ENCODE data around the gene SYNGR1.
"Not testable (repeated sequence)": the region's sequence is repeated elsewhere in the genome, so short reads cannot be mapped to it uniquely, and the experiment has no call there.

Gene SYNGR1

DNA sequence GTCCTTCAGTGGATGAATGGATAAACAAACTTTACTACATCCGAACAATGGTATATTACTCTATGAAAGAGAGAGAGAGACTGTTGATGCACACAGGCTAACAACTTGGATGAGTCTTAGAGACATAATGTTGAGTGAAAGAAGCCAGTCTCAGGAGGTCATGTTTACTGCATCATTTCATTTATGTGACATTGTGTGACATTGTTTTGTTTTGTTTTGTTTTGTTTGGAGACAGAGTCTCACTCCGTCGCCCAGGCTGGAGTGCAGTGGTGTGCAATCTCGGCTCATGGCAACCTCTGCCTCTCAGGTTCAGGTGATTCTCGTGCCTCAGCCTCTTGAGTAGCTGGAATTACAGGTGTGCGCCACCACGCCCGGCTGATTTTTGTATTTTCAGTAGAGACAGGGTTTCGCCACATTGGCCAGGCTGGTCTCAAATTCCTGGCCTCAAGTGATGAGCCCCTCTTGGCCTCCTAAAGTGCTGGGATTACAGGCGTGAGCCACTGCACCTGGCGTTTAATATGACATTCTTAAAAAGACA, 62.1 kb downstream of the SYNGR1 start:
- not testable (repeated sequence) for DNase-seq

DNA sequence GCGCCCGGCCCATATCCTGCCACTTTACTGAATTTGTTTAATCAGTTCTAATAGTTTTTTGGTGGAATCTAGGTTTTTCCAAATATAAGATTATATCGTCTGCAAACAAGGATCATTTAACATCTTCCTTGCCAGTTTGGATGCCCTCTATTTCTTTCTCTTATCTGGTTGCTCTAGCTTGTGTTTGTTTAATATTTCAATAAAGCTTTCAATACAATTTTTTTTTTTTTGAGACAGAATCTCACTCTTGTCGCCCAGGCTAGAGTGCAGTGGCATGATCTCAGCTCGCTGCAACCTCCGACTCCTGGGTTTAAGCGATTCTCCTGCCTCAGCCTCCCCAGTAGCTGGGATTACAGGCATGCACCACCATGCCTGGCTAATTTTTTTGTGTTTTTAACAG, 63.4 kb downstream of the SYNGR1 start:
- not testable (repeated sequence) for DNase-seq

DNA sequence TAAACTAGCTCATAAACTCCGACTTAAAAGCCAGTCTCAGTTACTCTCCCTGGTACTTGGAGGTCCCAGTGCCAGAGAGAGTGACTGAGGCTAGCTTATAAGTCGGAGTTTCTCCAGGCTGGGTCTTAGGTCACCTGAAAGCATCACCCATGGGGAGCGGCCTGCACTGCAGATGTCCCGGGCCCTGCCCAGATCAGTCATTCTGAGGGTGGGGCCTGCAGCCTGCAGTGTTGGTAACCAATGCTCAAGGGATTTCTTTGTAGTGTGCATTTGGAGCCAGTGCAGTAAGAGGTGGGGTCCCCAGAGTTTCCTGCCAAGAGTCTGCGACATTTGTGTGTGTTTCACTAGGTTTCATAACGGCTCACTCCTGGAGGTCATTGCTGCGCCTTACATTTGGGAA, 64.6 kb downstream of the SYNGR1 start:
- DNase-seq: no peak

DNA sequence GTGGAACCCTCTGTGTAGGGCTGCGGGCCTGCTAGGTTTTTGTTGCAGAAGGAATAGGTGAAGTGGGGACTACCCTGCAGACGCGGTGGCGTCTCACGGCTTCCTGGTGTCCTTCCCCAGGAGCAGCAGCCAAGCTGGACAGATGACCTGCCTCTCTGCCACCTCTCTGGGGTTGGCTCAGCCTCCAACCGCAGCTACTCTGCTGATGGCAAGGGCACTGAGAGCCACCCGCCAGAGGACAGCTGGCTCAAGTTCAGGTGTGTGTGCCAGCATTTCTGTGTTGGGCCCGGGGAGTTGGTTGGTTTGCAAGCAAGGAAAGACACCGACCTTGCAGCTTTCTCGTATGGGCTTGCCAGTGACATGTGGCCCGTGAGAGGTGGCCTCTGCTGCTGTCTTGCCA, 65.1 kb downstream of the SYNGR1 start:
- no peak for DNase-seq

DNA sequence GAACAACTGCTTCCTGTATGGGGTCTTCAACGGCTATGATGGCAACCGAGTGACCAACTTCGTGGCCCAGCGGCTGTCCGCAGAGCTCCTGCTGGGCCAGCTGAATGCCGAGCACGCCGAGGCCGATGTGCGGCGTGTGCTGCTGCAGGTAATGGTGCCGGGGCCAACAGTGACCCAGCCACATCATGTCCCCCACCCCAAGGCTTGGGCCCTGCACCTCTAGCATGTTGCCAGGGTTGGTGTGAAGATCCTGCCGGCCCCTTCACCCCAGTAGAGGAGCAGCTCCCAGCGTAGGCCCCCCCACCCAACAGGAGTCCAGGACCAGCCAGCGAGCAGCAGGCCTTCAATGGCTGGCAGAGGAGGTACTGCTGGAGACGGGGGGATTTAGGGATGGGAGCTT, 65.7 kb downstream of the SYNGR1 start:
- no peak for DNase-seq

DNA sequence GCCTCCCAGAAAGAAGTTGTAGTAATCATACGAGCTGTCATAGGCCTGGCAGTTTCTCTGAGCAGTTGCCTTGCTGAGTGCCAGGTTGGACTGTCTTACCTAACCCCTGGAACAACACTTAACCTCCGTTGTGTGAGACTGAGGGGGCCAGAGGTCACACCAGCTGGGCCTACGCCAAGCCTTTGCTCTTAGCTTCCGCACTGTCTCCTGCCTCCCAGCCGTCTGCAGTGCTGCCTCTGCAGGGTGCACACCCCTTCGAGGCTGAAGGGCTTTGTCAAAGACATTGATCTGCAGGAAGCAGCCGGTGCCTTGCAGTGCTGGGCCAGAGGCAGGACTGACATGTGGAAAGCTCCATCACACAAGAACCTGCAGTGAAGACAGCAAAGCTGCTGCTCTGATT, 66.5 kb downstream of the SYNGR1 start:
- DNase-seq: no peak

DNA sequence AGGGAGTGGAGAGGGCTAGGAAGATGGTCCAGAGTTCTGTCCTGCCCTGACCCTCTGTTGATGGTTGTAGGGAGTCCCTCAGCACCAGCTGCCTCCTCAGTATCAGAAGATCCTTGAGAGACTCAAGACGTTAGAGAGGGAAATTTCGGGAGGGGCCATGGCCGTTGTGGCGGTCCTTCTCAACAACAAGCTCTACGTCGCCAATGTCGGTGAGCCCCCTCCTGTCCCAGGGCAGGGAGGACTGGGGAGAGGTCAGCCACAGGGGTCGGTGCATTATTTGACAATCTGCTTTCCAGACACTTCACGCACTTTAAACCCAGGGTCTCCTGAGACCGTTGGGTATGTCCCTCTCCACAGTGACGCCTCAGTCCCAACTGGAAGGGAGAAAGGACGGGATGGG, 67.8 kb downstream of the SYNGR1 start:
- no peak for DNase-seq

DNA sequence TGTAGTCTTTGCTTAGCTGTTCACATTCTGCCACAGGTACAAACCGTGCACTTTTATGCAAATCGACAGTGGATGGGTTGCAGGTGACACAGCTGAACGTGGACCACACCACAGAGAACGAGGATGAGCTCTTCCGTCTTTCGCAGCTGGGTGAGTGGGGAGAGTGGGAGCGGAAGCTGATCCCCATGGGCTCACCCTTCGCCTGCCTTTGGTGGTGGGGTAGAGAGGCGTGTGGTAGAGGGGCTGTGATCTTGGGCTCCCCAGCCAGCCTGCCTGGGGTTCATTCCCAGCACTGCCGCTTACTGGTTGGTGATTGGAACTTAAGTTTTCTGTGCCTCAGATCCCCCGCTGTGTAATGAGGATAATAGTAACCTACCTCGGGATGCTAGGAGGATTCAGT, 68.9 kb downstream of the SYNGR1 start:
- DNase-seq: no peak

DNA sequence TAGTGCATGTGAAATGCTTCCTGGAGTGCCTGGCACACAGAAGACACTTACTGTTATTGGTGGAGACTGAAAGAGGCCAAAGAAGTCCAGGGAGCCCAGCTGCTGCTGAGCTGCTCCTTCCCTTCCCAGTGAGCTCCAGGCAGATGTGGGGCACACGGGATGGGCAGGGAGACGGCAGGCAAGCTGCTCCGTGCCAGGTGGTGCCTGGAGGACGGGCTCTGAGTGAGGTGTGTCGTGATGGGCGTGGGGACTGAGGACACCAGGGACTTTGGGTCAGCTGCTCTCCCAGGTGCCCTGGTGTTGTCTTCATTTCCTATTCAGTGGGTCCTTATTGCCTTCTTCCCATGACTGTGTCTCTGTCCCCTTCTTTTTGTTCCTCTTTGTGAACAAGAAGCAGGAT, 69.3 kb downstream of the SYNGR1 start:
- DNase-seq: no peak

DNA sequence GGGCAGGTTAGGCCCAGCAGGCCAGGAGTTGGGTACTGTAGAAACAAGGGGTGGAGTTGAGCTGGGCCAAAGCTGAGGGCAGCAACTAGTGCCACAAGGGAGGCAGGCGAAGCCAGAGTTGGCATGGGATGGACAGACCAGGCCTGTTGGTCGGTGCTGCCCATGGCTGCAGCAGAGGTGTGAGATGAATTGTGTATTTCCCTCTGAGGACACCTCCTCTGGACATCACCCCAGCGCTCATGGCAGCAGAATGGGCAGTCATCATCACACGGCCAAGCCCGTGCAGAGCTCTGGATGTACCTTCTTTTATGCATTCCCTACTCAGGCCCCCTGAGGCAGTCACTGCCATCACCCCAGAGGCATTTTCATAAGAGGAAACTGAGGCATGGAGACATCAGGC, 70.1 kb downstream of the SYNGR1 start:
- no peak for DNase-seq

DNA sequence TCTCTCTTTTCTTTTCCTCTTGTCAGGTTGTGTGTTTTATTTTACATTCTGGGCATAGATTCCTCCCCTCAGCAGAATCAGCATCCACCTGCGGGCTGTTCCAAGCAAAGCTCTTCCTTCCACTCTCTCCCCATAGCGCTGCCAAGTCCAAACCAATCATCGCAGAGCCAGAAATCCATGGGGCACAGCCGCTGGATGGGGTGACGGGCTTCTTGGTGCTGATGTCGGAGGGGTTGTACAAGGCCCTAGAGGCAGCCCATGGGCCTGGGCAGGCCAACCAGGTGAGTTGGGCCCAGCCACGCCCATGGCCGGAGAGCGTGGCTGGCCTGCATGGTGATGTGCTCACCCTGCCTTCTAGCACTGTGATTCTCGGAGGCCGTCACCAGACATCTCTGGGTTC, 71.9 kb downstream of the SYNGR1 start:
- no peak for DNase-seq

DNA sequence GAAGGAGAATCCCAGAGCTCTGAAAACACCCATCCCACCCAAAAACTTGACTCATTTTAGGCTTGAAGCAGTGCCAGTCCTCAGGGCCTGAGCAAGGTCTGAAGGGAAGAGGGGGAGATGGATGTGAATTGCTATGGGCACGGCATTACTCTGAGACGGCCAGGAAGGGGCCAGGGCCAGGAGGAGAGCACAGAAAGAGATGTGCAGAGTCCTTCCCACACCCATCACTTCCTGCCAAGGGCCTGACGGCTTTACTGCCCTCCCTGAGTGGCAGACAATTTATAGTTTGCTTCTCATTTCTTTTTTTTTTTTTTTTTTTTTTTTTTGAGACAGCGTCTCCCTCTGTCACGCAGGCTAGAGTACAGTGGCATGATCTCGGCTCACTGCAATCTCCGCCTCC, 72.3 kb downstream of the SYNGR1 start:
- DNase-seq: no peak

DNA sequence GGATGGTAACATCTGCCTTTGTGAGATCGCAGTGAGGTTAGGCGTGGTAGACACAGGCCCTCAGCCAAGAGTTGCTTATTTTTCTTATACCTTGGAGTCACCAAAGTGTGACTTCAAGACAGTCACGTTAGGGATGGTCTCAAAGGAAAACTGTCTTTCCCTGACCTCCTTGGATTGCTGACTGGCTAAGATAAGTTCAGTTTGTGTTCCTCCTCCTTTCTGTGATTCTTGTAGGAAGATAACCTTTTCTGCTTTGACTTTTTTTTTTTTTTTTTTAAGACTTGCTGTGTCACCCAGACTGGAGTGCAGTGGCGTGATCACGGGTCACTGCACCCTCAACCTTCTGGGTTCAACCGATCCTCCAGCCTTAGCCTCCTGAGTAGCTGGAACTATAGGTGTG, 72.9 kb downstream of the SYNGR1 start:
- no peak for DNase-seq

DNA sequence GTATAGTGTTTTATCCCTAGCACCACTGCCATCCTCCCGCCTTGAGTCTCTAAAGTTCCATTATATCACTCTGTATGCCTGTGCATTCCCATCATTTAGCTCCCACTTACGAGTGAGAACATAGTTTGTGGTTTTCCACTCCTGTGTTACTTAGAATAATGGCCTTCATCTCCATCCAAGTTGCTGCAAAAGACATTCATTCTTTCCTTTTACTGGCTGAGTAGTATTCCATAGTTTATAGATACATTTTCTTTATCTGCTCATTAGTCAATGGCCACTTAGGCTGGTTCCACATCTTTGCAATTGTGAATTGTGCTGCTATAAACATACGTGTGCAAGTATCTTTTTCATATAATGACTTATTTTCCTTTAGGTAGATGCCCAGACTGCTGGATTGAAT, 74.2 kb downstream of the SYNGR1 start:
- DNase-seq: no peak

DNA sequence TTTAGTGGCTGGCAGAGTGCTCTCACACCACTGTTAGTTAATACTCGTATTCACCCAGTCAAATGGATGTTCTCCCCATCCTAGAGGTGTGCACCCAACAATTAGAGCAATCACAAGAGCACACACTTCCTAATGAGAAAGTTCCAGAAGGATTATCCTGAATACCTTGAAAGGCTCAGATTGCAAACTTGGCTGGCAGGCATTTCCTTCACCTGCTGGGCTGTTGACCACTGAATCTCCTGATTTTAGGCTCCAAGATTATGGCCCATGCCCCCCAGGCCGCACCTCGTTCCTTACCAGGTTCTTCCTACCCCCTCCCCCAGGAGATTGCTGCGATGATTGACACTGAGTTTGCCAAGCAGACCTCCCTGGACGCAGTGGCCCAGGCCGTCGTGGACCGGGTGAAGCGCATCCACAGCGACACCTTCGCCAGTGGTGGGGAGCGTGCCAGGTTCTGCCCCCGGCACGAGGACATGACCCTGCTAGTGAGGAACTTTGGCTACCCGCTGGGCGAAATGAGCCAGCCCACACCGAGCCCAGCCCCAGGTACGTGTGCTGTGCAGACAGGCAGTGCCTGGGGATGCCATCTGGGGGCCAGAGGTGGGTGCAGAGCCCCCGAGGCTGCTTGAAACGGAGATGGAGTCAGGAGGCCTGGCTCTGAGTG, 76.7 kb downstream of the SYNGR1 start:
- no peak for DNase-seq

DNA sequence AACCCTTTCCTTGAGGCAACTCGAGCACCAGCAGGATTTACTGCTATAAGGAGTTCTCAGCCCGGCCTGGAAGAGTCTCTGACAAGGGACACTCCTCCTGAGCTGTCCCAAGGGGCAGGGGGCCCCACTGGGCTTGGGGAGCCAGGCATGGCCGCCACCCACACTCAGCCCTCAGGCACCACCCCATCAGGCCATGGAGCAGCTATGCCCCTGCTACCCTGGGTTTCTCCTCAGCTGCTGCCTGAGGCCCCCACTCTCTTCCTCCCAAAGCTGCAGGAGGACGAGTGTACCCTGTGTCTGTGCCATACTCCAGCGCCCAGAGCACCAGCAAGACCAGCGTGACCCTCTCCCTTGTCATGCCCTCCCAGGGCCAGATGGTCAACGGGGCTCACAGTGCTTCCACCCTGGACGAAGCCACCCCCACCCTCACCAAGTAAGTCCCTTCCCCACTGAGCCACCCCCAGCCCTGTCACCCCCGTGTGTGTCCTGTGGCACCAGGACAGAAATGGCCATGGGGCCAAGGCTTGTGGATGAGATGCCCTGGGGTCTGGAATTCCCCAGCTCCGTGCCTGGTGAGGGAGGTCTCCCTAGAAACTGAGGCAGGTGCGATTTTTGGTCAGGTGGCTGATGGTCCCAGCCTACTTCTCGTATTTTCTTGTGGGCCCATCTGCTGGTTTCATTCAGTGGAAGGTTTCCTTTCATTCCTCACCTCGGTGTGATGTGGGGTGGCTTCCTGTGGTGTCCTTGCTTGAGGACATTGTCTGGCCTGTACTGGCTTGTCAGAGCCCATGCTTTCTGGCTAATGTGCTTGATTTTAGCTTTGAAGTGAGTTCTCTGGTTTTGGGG, 78.2 kb downstream of the SYNGR1 start:
- no peak for DNase-seq

DNA sequence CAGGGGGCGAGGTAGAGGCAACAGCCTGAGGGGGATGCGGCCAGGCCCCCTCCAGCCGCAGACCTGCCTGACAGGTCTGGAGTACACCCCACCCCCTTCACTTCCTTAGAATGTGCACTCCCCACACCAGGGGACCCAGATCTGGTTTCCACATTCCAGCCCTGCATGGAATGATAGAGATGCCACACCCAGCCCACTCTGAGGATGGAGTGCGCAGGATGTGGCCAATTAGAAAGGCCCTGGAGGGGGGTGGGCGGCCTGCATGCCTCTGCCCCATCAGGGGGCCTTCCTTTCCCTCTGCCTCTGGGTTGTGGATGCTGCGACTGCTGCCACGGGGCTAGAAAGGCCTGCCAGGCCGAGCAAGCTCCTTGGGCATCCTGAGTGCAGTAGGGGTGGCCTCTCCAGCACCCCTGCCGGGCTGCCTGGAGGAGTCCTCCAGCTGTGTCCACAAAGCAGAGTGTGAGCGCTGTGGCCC, 78.8 kb downstream of the SYNGR1 start:
- no peak for DNase-seq

DNA sequence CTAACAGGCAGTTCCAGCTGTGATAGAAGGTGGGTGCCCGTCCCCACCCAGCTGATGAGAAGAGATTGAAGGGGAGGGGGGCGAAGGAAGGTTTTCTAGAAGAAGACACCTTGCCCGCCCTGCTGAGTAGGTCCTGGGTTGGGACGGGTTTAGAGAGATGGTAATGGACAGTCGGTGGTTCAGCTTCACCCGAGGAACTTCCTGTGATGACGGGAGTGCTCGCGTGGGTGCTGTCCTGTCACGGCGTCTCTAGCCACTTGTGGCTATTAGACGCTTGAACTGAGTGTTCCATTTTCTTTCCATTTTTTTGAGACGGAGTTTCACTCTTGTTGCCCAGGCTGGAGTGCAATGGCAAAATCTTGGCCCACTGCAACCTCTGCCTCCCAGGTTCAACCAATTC, 79.4 kb downstream of the SYNGR1 start:
- DNase-seq: no peak

DNA sequence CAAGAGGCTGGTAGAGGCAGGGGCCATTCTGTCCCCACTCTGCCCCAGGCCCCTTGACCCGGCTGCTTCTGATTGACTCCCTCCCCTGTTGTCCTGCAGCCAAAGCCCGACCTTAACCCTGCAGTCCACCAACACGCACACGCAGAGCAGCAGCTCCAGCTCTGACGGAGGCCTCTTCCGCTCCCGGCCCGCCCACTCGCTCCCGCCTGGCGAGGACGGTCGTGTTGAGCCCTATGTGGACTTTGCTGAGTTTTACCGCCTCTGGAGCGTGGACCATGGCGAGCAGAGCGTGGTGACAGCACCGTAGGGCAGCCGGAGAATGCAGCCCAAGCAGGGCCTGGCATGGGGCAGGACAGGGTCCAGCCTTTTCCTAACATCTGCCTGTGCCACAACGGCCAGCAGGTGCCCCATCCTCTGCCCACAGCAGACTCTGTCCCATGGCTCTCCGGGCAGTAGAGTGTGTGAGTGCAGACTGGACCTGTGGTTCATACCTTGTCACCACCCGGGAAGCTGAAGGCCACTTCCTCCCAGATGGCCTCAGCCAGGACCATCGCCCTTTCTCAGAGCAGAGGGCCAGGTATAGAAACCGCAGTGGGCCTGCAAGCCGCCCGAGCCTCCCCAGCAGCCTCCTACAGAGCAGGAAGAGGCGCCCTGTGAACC, 80.3 kb downstream of the SYNGR1 start:
- no peak for DNase-seq

DNA sequence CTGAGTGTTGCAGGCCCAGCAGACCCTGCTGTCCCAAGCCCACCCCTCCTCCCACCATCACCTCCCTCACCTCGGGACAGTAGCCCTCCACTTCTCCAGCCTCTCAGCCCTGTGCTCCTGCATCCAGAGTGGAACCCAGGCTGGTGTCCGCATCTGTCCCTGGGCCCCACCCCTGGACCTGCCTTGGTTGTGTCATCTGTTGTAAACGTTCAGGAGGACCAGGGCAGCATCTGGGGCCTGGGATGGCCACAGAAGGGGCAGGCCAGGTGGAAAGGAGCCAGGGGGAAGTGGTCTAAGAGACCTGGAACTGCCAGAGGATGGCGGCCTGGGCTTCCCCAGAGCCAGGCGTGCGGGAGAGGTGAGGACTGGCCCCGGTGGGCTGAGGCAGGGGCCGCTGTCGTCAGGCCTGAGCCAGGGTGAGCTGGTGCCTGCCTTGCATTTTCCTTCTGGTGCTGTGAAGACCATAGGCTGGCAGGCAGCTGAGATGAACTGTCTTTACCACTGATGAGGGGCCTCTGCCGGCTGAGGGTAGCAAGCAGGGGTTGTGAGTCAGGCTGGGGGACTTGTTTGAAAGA, 80.9 kb downstream of the SYNGR1 start:
- no peak for DNase-seq

DNA sequence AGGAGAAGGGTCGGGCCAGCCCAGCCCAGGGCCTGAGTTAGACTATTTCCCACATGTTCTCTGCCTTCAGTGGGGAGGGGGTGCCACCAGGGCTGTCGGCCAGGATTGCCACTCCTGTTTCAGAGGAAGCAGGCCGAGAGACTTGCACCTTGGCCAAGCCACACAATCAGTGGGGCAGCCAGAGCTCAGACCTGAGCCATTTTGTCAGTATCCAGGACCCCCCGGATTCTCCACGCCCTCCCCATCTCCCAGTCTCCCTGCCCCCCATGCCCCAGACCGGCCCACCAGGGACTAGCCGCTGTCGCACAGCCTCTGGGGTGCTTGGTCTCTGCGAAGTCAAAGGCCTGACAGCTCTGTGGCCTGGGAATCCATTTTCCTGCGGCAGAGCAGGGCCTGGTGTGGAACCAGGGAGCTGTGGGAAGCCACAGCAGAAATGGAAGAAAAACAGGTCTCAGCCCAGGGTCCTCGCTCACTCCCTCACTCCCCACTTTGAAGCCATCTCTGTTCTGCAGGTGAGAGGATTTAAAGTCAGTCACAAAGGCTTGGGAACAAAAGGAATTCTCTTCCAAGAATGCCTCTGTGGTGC, 81.5 kb downstream of the SYNGR1 start:
- no peak for DNase-seq

DNA sequence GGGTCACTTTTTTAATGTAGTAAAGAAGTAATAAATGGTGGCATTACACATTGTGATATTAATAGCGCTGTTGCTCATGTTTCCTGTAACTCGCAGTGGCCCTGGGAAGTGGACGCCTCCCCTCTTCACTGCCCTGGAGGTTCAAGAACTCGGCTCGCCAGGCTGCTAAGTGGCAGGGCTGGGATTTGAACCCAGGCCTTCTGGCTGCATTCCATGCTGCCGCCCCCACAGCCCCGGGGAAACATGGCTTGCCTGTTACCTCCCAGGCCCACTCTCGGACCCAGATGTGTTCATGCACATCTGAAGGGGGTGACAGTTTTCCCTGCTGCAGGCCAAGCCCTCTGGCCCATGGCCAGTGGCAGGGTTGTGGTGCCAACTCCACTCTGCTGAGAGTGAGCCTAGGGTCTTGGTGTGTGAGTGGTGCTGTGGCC, 82.0 kb downstream of the SYNGR1 start:
- DNase-seq: no peak

DNA sequence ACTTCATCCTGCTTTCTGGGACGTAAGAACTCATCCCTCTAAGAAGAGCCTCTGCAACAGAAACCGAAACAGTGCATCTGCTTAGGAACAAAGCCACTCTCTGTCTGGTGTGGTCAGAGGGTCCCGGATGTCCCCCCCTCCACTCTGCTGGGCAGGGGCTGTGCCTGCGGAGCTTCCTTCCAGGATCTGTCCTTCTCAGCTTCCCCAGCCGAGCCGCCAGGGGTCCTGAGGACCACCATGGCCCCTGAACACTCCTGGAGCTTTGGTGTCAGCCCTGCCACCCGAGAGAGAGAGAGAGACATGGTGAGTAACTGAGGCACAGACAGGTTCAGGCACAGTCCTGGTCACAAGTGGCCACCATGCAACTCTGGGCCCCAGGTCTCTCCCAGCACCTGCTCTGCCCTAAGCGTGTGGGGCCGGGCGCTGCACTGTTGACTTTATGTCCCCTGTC, 82.6 kb downstream of the SYNGR1 start:
- DNase-seq: no peak

All from stimulated activated CD4-positive, alpha-beta T cell treated with anti-CD3 and anti-CD28 coated beads, Interleukin-2, amount 100 ng/mL, for 24 hours (primary cell).